SU-DHL-6 (cell line): ENCODE measurements around the gene MADCAM1.

Experiments used
- H2AFZ ChIP-seq: fragments of 200-600 bp; sonication (generic); 2 replicates; pipeline ENCODE4 v1.6.1; 2014; ENCODE audit warnings: low read depth, mild to moderate bottlenecking, moderate library complexity, mixed read lengths, antibody characterized with exemption, low read length; ENCODE audit not compliant: severe bottlenecking
- H3F3A ChIP-seq: fragments of 200-600 bp; shearing (Covaris generic); 2 replicates; pipeline ENCODE4 v1.6.0; 2016; ENCODE audit warnings: antibody characterized with exemption, mild to moderate bottlenecking; ENCODE audit not compliant: insufficient read depth
- H3K27ac ChIP-seq: fragments of 200-600 bp; sonication (generic); 2 replicates; pipeline ENCODE4 v1.5.1; 2016; ENCODE audit warnings: low read depth, mild to moderate bottlenecking, low read length, moderate library complexity, mixed read lengths
- H3K27me3 ChIP-seq: fragments of 200-600 bp; sonication (generic), shearing (Covaris generic); 2 replicates; pipeline ENCODE4 v1.6.0; 2014; ENCODE audit warnings: mild to moderate bottlenecking, low read length
- H3K36me3 ChIP-seq: fragments of 200-600 bp; sonication (generic); 2 replicates; pipeline ENCODE4 v1.6.1; 2014; ENCODE audit warnings: mild to moderate bottlenecking, low read length, mixed read lengths
- H3K4me2 ChIP-seq: fragments of 300-600, 200-600 bp; shearing (Covaris generic), sonication (generic); 2 replicates; pipeline ENCODE4 v1.6.0; 2014; ENCODE audit warnings: low read length, low read depth, mild to moderate bottlenecking; ENCODE audit not compliant: poor library complexity, severe bottlenecking
- H3K4me3 ChIP-seq: fragments of 200-600 bp; sonication (generic); 2 replicates; pipeline ENCODE4 v1.5.1; 2014; ENCODE audit warnings: antibody characterized with exemption, low read length, mild to moderate bottlenecking, mixed read lengths; ENCODE audit not compliant: insufficient read depth, poor library complexity, severe bottlenecking
- H3K79me2 ChIP-seq: fragments of 200-600 bp; sonication (generic); 2 replicates; pipeline ENCODE4 v1.6.1; 2014; ENCODE audit warnings: mild to moderate bottlenecking, low read length, moderate library complexity; ENCODE audit not compliant: insufficient read depth
- H3K9ac ChIP-seq: fragments of 200-600 bp; sonication (generic); 2 replicates; pipeline ENCODE4 v1.7.0; 2014; ENCODE audit warnings: mild to moderate bottlenecking, low read length
- H3K9me2 ChIP-seq: fragments of 200-600 bp; sonication (generic); replicated peaks from 2 replicates; pipeline ENCODE4 v1.6.1; 2014; ENCODE audit warnings: low read length; ENCODE audit not compliant: insufficient read depth
- H3K9me3 ChIP-seq: fragments of 200-600 bp; sonication (generic); 2 replicates; pipeline ENCODE4 v1.6.1; 2014; ENCODE audit warnings: low read length, mixed read lengths; ENCODE audit not compliant: insufficient read depth
- H4K20me1 ChIP-seq: fragments of 200-600 bp; sonication (generic); 2 replicates; pipeline ENCODE4 v1.6.1; 2014; ENCODE audit warnings: low read depth, mild to moderate bottlenecking, antibody characterized with exemption, low read length, moderate library complexity, mixed read lengths
- CTCF ChIP-seq: fragments of 200-600 bp; sonication (generic); IDR thresholded peaks from one replicate; pipeline ENCODE4 v1.5.1; 2017; ENCODE audit warnings: antibody characterized with exemption, mild to moderate bottlenecking, low read length, moderate library complexity; ENCODE audit not compliant: insufficient read depth, poor library complexity, severe bottlenecking
- EZH2phosphoT487 ChIP-seq: fragments of 200-600 bp; sonication (generic), shearing (Covaris generic); conservative IDR thresholded peaks from 2 replicates; pipeline ENCODE4 v1.6.1; 2018; ENCODE audit warnings: mild to moderate bottlenecking, antibody characterized with exemption, low read length, moderate library complexity, mixed read lengths

Gene MADCAM1

GRCh38 chr19:547836-548720, 51.8 kb downstream of the MADCAM1 start:
- Histone ChIP-seq H3K27me3 (no peaks in the 10 kb centered on the region), H3K4me2 (no peak overlapping the region), H3K4me3 (no peak overlapping the region), H3K79me2 (no peaks in the 10 kb centered on the region), H4K20me1 (no peaks in the 10 kb centered on the region), H3K27ac (no peak overlapping the region), H3K36me3 (no peaks in the 10 kb centered on the region), H2AFZ (no peak overlapping the region), H3K9me3 (no peaks in the 10 kb centered on the region), H3F3A (no peaks in the 10 kb centered on the region), H3K9me2 (no peaks in the 10 kb centered on the region), H3K9ac (no peak overlapping the region)
- TF ChIP-seq EZH2phosphoT487 (no peak), CTCF (no peak)

GRCh38 chr19:548886-549830, 52.9 kb downstream of the MADCAM1 start:
- H3K4me2 ChIP-seq, result no peak overlapping the region
- TF ChIP-seq CTCF (no peak), EZH2phosphoT487 (no peak)
- no peak overlapping the region for H2AFZ ChIP-seq
- H3K4me3 ChIP-seq, result no peak overlapping the region
- H3K79me2 ChIP-seq, result no peaks in the 10 kb centered on the region
- H3K27me3 ChIP-seq, result no peaks in the 10 kb centered on the region
- no peaks in the 10 kb centered on the region for H4K20me1 ChIP-seq
- no peak overlapping the region for H3K9ac ChIP-seq
- H3F3A ChIP-seq, result no peaks in the 10 kb centered on the region
- H3K36me3 ChIP-seq, result no peaks in the 10 kb centered on the region
- H3K27ac ChIP-seq, result no peak overlapping the region
- H3K9me3 ChIP-seq, result no peaks in the 10 kb centered on the region
- no peaks in the 10 kb centered on the region for H3K9me2 ChIP-seq

GRCh38 chr19:554817-555216, 58.5 kb downstream of the MADCAM1 start:
- Histone ChIP-seq H3K79me2 (no peaks in the 10 kb centered on the region), H3K9ac (no peak overlapping the region), H3K36me3 (no peaks in the 10 kb centered on the region), H3K4me2 (no peak overlapping the region), H3K9me3 (no peaks in the 10 kb centered on the region), H3K4me3 (no peak overlapping the region), H3K27me3 (no peaks in the 10 kb centered on the region), H4K20me1 (no peaks in the 10 kb centered on the region), H3F3A (no peaks in the 10 kb centered on the region), H2AFZ (no peak overlapping the region), H3K9me2 (no peaks in the 10 kb centered on the region), H3K27ac (no peak overlapping the region)
- TF ChIP-seq CTCF (no peak), EZH2phosphoT487 (no peak)
